Suprapubic skin (tissue), 3 donors: Measurements from ENCODE around the gene SPEG.

ENCODE experiments used
- EP300 ChIP-seq: sonication (generic); formaldehyde crosslinking; IDR thresholded peaks from one replicate; pipeline ENCODE4 v1.6.1; 2017; ENCODE audit warnings: antibody characterized with exemption
- POLR2A ChIP-seq, 2 donors: fragments of 450-650 bp; IDR thresholded peaks; one replicate each; pipeline ENCODE4 v1.6.1; 2017; ENCODE audit warnings: antibody characterized with exemption in 2 of 2, mild to moderate bottlenecking in 2 of 2, moderate library complexity in 2 of 2
- TF ChIP-seq, protein P1 (sequence below), 2 donors: fragments of 200-600 bp in 1 of 2; fragments of 450-650 bp in 1 of 2; sonication (generic) in 1 of 2; IDR thresholded peaks; one replicate each; pipeline ENCODE4 v1.5.1; 2016 to 2019; ENCODE audit warnings: antibody characterized with exemption in 2 of 2, mild to moderate bottlenecking in 1 of 2, moderate library complexity in 1 of 2

DNA sequence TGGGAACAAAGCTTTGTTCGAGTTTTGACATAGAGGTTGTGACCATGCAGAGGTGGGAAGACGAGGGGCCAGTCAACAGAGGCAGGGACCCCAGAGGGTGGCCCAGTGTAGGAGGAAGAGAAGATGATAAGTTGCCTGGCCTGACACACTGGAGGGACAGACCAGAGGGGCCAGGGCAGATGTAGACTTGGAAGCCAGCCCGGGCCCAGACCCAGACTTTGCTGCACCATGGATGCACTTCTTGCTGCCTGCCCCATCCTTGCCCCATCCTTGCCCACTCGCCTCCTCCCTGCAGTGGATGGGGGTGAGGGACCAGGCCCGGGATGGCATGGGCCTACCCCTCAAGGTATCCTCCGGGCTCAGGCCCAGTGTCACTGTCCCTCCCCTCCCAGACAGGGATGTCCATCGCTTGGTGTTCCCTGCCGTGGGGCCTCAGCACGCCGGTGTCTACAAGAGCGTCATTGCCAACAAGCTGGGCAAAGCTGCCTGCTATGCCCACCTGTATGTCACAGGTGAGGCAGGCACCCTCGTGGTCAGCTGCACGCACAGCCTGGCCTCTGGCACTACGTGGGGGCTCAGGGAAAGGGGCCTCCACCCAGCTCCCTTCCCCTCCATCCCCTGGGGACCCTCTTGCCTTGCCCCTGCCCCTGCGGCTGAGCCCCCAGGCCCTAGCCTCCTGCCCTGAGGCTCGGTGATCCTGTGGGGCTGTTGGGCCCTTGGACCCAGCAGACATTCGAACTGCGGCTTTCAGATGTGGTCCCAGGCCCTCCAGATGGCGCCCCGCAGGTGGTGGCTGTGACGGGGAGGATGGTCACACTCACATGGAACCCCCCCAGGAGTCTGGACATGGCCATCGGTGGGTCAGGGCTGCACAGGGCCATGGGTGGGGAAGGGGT, 37.1 kb downstream of the SPEG start:
- TF ChIP-seq EP300 = no peak
- TF ChIP-seq, protein P1, sequence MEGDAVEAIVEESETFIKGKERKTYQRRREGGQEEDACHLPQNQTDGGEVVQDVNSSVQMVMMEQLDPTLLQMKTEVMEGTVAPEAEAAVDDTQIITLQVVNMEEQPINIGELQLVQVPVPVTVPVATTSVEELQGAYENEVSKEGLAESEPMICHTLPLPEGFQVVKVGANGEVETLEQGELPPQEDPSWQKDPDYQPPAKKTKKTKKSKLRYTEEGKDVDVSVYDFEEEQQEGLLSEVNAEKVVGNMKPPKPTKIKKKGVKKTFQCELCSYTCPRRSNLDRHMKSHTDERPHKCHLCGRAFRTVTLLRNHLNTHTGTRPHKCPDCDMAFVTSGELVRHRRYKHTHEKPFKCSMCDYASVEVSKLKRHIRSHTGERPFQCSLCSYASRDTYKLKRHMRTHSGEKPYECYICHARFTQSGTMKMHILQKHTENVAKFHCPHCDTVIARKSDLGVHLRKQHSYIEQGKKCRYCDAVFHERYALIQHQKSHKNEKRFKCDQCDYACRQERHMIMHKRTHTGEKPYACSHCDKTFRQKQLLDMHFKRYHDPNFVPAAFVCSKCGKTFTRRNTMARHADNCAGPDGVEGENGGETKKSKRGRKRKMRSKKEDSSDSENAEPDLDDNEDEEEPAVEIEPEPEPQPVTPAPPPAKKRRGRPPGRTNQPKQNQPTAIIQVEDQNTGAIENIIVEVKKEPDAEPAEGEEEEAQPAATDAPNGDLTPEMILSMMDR (IDR thresholded peaks at IDR 0.05) = no peak
- no peak for TF ChIP-seq POLR2A (IDR thresholded peaks at IDR 0.05)
